CD4-positive, alpha-beta T cell (primary cell): ENCODE data around the gene DGKI. TPM values are rescaled to one million over a fixed set of nuclear protein-coding genes. Genes with fewer than 3 reads are reported as not detected.

ENCODE experiments used
- ATAC-seq: fragments of 200-7000 bp; cut with Tn5 transposase; one replicate; pipeline ENCODE4 v1.10.0; 2022; ENCODE audit warnings: mild to moderate bottlenecking; ENCODE audit not compliant: poor library complexity
- CTCF ChIA-PET: fragments of 350-600 bp; sonication (Branson Sonifier 250); formaldehyde crosslinking; loops from one replicate; lab custom pipeline; 2021; ENCODE audit warnings: antibody characterized with exemption, inconsistent platforms; lab: Charles Lee
- POLR2A ChIA-PET: fragments of 350-600 bp; sonication (Branson Sonifier 250); formaldehyde crosslinking; loops from one replicate; lab custom pipeline; 2021; ENCODE audit warnings: antibody characterized with exemption, inconsistent platforms; lab: Charles Lee
- DNase-seq, 14 experiments: peaks; one replicate each; pipeline ENCODE4 v3.0.0-alpha.2; 2013 to 2020; ENCODE audit warnings: mixed read lengths in 2 of 14
- H3K27ac ChIP-seq, 2 donors: one replicate each; pipeline versions ENCODE4 v1.5.1 to v1.7.0; 2013; ENCODE audit warnings: low read length in 2 of 2, low read depth in 1 of 2, mild to moderate bottlenecking in 1 of 2
- H3K27me3 ChIP-seq, 2 experiments: 1 replicate in 1 of 2; 2 replicates in 1 of 2; pipeline versions ENCODE4 v1.6.1 to v1.7.0; 2013; ENCODE audit warnings: low read length in 2 of 2, control low read depth in 1 of 2, mild to moderate bottlenecking in 1 of 2, moderate library complexity in 1 of 2; ENCODE audit not compliant: insufficient read depth in 2 of 2, control insufficient read depth in 1 of 2
- H3K36me3 ChIP-seq: one replicate; pipeline ENCODE4 v1.6.1; 2013; ENCODE audit warnings: low read length, control low read depth; ENCODE audit not compliant: insufficient read depth
- H3K4me1 ChIP-seq: one replicate; pipeline ENCODE4 v1.6.1; 2013; ENCODE audit warnings: low read length, control low read depth; ENCODE audit not compliant: insufficient read depth
- H3K4me3 ChIP-seq: one replicate; pipeline ENCODE4 v1.5.1; 2013; ENCODE audit warnings: mild to moderate bottlenecking, low read length, moderate library complexity
- H3K9me3 ChIP-seq, 2 experiments: 1 replicate in 1 of 2; 2 replicates in 1 of 2; pipeline versions ENCODE4 v1.6.1 to v1.7.0; 2013; ENCODE audit warnings: low read length in 2 of 2, mild to moderate bottlenecking in 2 of 2, control low read depth in 1 of 2, moderate library complexity in 1 of 2; ENCODE audit not compliant: control insufficient read depth in 1 of 2, insufficient read depth in 1 of 2
- H3K27ac Mint-ChIP-seq: one replicate; pipeline ENCODE4 v1.8.0; 2020; ENCODE audit warnings: mixed read lengths
- H3K27me3 Mint-ChIP-seq: one replicate; pipeline ENCODE4 v1.8.0; 2021; ENCODE audit warnings: mixed read lengths
- H3K36me3 Mint-ChIP-seq: one replicate; pipeline ENCODE4 v1.8.0; 2021; ENCODE audit warnings: low read depth, mixed read lengths
- H3K4me1 Mint-ChIP-seq: one replicate; pipeline ENCODE4 v1.8.0; 2021; ENCODE audit warnings: low read depth, mixed read lengths
- H3K4me3 Mint-ChIP-seq: one replicate; pipeline ENCODE4 v1.8.0; 2020; ENCODE audit warnings: mild to moderate bottlenecking, mixed read lengths
- H3K9me3 Mint-ChIP-seq: one replicate; pipeline ENCODE4 v1.8.0; 2020; ENCODE audit warnings: mixed read lengths
- intact Hi-C, 2 experiments: fragments of 100-400 bp; cut with DNase I in 1 of 2; cut with micrococcal nuclease in 1 of 2; formaldehyde crosslinking; loops; one replicate each; pipeline versions ENCODE4 v1.15.1 to v1.9.0; 2023 to 2025; cut with DNase I, micrococcal nuclease
- total RNA-seq, 174 experiments: library from RNA in 2 of 174; stranded (reverse) in 2 of 174; gene quantifications; one replicate each; pipeline ENCODE4 v1.2.3 and lab custom pipeline; 2021 to 2026
- TF ChIP-seq, protein P1 (sequence below): fragments of 200-600 bp; IDR thresholded peaks from one replicate; pipeline ENCODE4 v1.8.0; 2022; ENCODE audit warnings: antibody characterized with exemption, mild to moderate bottlenecking

Gene DGKI
- total RNA-seq, 2 experiments from 2014 or later: not detected

GRCh38 chr7:137695942-137696341, 150.8 kb downstream of the DGKI start:
- TF ChIP-seq, protein P1, sequence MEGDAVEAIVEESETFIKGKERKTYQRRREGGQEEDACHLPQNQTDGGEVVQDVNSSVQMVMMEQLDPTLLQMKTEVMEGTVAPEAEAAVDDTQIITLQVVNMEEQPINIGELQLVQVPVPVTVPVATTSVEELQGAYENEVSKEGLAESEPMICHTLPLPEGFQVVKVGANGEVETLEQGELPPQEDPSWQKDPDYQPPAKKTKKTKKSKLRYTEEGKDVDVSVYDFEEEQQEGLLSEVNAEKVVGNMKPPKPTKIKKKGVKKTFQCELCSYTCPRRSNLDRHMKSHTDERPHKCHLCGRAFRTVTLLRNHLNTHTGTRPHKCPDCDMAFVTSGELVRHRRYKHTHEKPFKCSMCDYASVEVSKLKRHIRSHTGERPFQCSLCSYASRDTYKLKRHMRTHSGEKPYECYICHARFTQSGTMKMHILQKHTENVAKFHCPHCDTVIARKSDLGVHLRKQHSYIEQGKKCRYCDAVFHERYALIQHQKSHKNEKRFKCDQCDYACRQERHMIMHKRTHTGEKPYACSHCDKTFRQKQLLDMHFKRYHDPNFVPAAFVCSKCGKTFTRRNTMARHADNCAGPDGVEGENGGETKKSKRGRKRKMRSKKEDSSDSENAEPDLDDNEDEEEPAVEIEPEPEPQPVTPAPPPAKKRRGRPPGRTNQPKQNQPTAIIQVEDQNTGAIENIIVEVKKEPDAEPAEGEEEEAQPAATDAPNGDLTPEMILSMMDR: no peak
- Histone ChIP-seq H3K36me3 (no peaks in the 10 kb centered on the region), H3K4me3 (no peak overlapping the region), H3K27me3 (no peaks in the 10 kb centered on the region), H3K4me1 (no peaks in the 10 kb centered on the region), H3K9me3 (no peaks in the 10 kb centered on the region), H3K27ac (no peak overlapping the region)
- POLR2A ChIA-PET: no interaction called here
- Mint-ChIP-seq H3K4me3 (no peak overlapping the region), H3K36me3 (no peaks in the 10 kb centered on the region), H3K27me3 (peaks cover 25% of the 10 kb centered on the region), H3K27ac (no peak overlapping the region), H3K9me3 (no peaks in the 10 kb centered on the region), H3K4me1 (no peaks in the 10 kb centered on the region)
- intact Hi-C loops: no loop called here
- no peak for DNase-seq
- CTCF ChIA-PET: interaction anchor here (0.6 kb wide), 1 partner anchor 11 kb away, joined by 3 read pairs; no protein-coding TSS in a partner anchor
- no peak for ATAC-seq

- intact Hi-C loops: no loop called here
- POLR2A ChIA-PET: no interaction called here
- no peaks in the 10 kb centered on the region for H3K4me1 ChIP-seq
Measured at GRCh38 chr7:137695494-137695893, 151.3 kb downstream of the DGKI start.

DNA sequence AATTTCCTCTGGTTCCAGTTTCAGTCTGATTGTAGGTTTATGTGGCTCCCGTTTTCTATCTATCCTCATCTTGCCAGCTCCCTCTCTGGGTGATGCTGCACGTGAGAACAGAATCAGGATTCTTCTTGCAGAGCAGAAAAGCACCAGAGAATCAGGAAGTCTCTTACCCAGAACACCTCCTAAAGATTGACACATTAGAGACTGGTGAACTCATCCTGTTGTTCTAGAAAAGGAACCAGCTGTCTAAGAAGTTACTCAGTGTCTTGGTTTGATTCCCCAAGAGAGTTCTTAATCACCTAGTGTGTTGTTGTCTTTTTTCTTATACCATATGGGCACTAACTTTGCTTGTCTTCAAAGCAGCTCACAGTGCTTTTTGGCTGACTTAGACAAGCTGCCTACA, 152.4 kb downstream of the DGKI start:
- ChIA-PET POLR2A (no interaction called here), CTCF (no interaction called here)
- no peak overlapping the region for H3K27ac ChIP-seq
- ATAC-seq: no peak
- Mint-ChIP-seq H3K9me3 (no peaks in the 10 kb centered on the region), H3K36me3 (no peaks in the 10 kb centered on the region), H3K27ac (no peak overlapping the region), H3K27me3 (peaks cover 25% of the 10 kb centered on the region), H3K4me1 (no peaks in the 10 kb centered on the region), H3K4me3 (no peak overlapping the region)
- intact Hi-C loops: no loop called here
- DNase-seq: no peak
- H3K27me3 ChIP-seq: no peaks in the 10 kb centered on the region
- no peaks in the 10 kb centered on the region for H3K36me3 ChIP-seq
- H3K4me1 ChIP-seq: no peaks in the 10 kb centered on the region
- no peak overlapping the region for H3K4me3 ChIP-seq
- TF ChIP-seq, protein P1: no peak
- no peaks in the 10 kb centered on the region for H3K9me3 ChIP-seq

More at GRCh38 chr7:137695494-137695893, 151.3 kb downstream of the DGKI start:
- Mint-ChIP-seq H3K27me3 (peaks cover 25% of the 10 kb centered on the region), H3K9me3 (no peaks in the 10 kb centered on the region), H3K4me3 (no peak overlapping the region), H3K36me3 (no peaks in the 10 kb centered on the region), H3K4me1 (no peaks in the 10 kb centered on the region), H3K27ac (no peak overlapping the region)
- Histone ChIP-seq H3K4me3 (no peak overlapping the region), H3K36me3 (no peaks in the 10 kb centered on the region), H3K9me3 (no peaks in the 10 kb centered on the region), H3K27ac (no peak overlapping the region), H3K27me3 (no peaks in the 10 kb centered on the region)
- CTCF ChIA-PET: interaction anchor here (0.6 kb wide), 1 partner anchor 12 kb away, joined by 3 read pairs; no protein-coding TSS in a partner anchor
- ATAC-seq: no peak
- TF ChIP-seq, protein P1: no peak
- no peak for DNase-seq
